ENCODE results near the gene CNNM3.

The CNNM3 gene

GRCh38 chr2:96843538-96844268 is 27.6 kb downstream of the CNNM3 start, which contains the start of gene ANKRD23:
Gene ANKRD23, minus strand, starts transcription at chr2:96844021. Its CDS starts 29 bp downstream, at chr2:96843992.
- Histone ChIP-seq H3K9ac (no peak within 1 kb of the TSS), H4K20me1 (peaks cover 0 to 53% (median 5%) of the 10 kb centered on the region in 11 experiments; a peak in 13 of 22 replicates), H3K4me1 (peaks cover 19 to 43% (median 33%) of the 10 kb centered on the region in 10 experiments), H3K27me3 (peaks cover 0 to 4% (median 3%) of the 10 kb centered on the region in 11 experiments; a peak in 9 of 22 replicates), H3K4me3 (no peak within 1 kb of the TSS), H3K9me3 (replicated peaks in 1 of 11) (no peaks in the 10 kb centered on the region), H3K36me3 (peaks cover 16 to 66% (median 53%) of the 10 kb centered on the region in 11 experiments), H3K4me2 (peak within 1 kb of the TSS in 1 of 11 experiments; percentile 46; a peak in 3 of 22 replicates), H3K27ac (no peak within 1 kb of the TSS)
- TF ChIP-seq Cebpa-rat (IDR thresholded peaks at IDR 0.05): no peak

GRCh38 chr2:96844405-96844808 is 28.3 kb downstream of the CNNM3 start:
- Histone ChIP-seq H3K27ac (no peak overlapping the region), H3K36me3 (peaks cover 21 to 73% (median 60%) of the 10 kb centered on the region in 11 experiments), H3K9me3 (replicated peaks in 1 of 11) (no peaks in the 10 kb centered on the region), H3K9ac (no peak overlapping the region), H3K27me3 (peaks cover 0 to 4% (median 3%) of the 10 kb centered on the region in 11 experiments; a peak in 9 of 22 replicates), H4K20me1 (peaks cover 0 to 47% (median 0%) of the 10 kb centered on the region in 11 experiments; a peak in 7 of 22 replicates), H3K4me3 (no peak overlapping the region), H3K4me1 (peaks cover 12 to 36% (median 26%) of the 10 kb centered on the region in 10 experiments), H3K4me2 (no peak overlapping the region)
- TF ChIP-seq Cebpa-rat (IDR thresholded peaks at IDR 0.05): no peak

GRCh38 chr2:96846825-96847224 is 30.8 kb downstream of the CNNM3 start:
- no peak overlapping the region for H3K4me3 ChIP-seq
- H3K4me2 ChIP-seq: no peak overlapping the region
- H3K9ac ChIP-seq: no peak overlapping the region
- H3K9me3 ChIP-seq (replicated peaks in 1 of 11): no peaks in the 10 kb centered on the region
- peaks cover 0 to 21% (median 10%) of the 10 kb centered on the region in 10 experiments; a peak in 14 of 20 replicates for H3K4me1 ChIP-seq
- H3K36me3 ChIP-seq: peaks cover 45 to 84% (median 79%) of the 10 kb centered on the region in 11 experiments
- peaks cover 0 to 31% (median 0%) of the 10 kb centered on the region in 11 experiments; a peak in 4 of 22 replicates for H4K20me1 ChIP-seq
- H3K27ac ChIP-seq: no peak overlapping the region
- TF ChIP-seq Cebpa-rat (IDR thresholded peaks at IDR 0.05): no peak
- peaks cover 0 to 4% (median 3%) of the 10 kb centered on the region in 11 experiments; a peak in 9 of 22 replicates for H3K27me3 ChIP-seq

DNA sequence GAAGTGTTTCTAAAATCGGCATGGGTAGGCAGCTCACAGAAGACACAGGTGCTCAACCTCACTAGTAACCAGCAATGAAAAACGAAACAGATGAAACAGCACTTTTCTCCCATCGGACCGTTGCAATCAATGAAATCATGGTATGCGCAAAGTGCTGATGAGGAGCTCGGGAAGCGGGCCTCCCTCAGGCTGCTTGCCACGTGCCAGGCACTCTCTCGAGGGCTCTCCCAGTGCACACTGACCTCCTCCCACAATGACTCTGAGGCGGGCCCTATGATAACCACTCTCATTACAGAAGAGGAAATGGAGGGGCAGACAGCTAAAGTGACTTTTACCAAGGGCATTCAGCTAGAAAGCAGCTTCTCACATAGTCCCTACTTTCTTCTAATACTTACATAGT is 31.5 kb downstream of the CNNM3 start:
- H3K36me3 ChIP-seq: peaks cover 52 to 91% (median 86%) of the 10 kb centered on the region in 11 experiments
- TF ChIP-seq Cebpa-rat (IDR thresholded peaks at IDR 0.05): no peak
- H3K27ac ChIP-seq: no peak overlapping the region
- peaks cover 0 to 27% (median 0%) of the 10 kb centered on the region in 11 experiments; a peak in 4 of 22 replicates for H4K20me1 ChIP-seq
- peaks cover 0 to 21% (median 10%) of the 10 kb centered on the region in 10 experiments; a peak in 14 of 20 replicates for H3K4me1 ChIP-seq
- H3K4me2 ChIP-seq: no peak overlapping the region
- H3K27me3 ChIP-seq: peaks cover 0 to 4% (median 3%) of the 10 kb centered on the region in 11 experiments; a peak in 9 of 22 replicates
- H3K4me3 ChIP-seq: no peak overlapping the region
- no peaks in the 10 kb centered on the region for H3K9me3 ChIP-seq (replicated peaks in 1 of 11)
- H3K9ac ChIP-seq: no peak overlapping the region

GRCh38 chr2:96848264-96848663 is 32.2 kb downstream of the CNNM3 start:
- H3K27ac ChIP-seq: no peak overlapping the region
- H3K9ac ChIP-seq: peak overlapping the region in 1 of 11 experiments; percentile 29; a peak in 1 of 22 replicates
- no peaks in the 10 kb centered on the region for H3K9me3 ChIP-seq (replicated peaks in 1 of 11)
- H4K20me1 ChIP-seq: peaks cover 0 to 24% (median under 1%) of the 10 kb centered on the region in 11 experiments; a peak in 5 of 22 replicates
- H3K27me3 ChIP-seq: peaks cover 0 to 4% (median 3%) of the 10 kb centered on the region in 11 experiments; a peak in 9 of 22 replicates
- peaks cover 58 to 95% (median 91%) of the 10 kb centered on the region in 11 experiments for H3K36me3 ChIP-seq
- peaks cover 0 to 16% (median 9%) of the 10 kb centered on the region in 10 experiments; a peak in 14 of 20 replicates for H3K4me1 ChIP-seq
- H3K4me2 ChIP-seq: 0 out of 22 replicates have a peak overlapping the region, but pooled peaks of 1 of the 11 experiments have one; percentile 11
- H3K4me3 ChIP-seq: no peak overlapping the region
- TF ChIP-seq Cebpa-rat (IDR thresholded peaks at IDR 0.05): no peak

- TF ChIP-seq Cebpa-rat (IDR thresholded peaks at IDR 0.05): no peak
- Histone ChIP-seq H3K36me3 (peaks cover 59 to 73% (median 68%) of the 10 kb centered on the region in 11 experiments), H3K4me3 (no peak overlapping the region), H3K27ac (no peak overlapping the region), H4K20me1 (peaks cover 0 to 36% (median 8%) of the 10 kb centered on the region in 11 experiments; a peak in 6 of 22 replicates), H3K27me3 (no peaks in the 10 kb centered on the region), H3K4me1 (peaks cover 17 to 42% (median 37%) of the 10 kb centered on the region in 10 experiments), H3K9ac (no peak overlapping the region), H3K9me3 (replicated peaks in 1 of 11) (no peaks in the 10 kb centered on the region), H3K4me2 (no peak overlapping the region)
Measured at GRCh38 chr2:96852667-96853066, 36.6 kb downstream of the CNNM3 start.

- Histone ChIP-seq H3K4me1 (peaks cover 13 to 37% (median 33%) of the 10 kb centered on the region in 10 experiments), H3K4me3 (no peak overlapping the region), H3K9me3 (replicated peaks in 1 of 11) (no peaks in the 10 kb centered on the region), H3K9ac (no peak overlapping the region), H3K27ac (no peak overlapping the region), H4K20me1 (peaks cover 0 to 33% (median 8%) of the 10 kb centered on the region in 11 experiments; a peak in 6 of 22 replicates), H3K27me3 (no peaks in the 10 kb centered on the region), H3K36me3 (peaks cover 53 to 67% (median 61%) of the 10 kb centered on the region in 11 experiments), H3K4me2 (no peak overlapping the region)
- no peak for TF ChIP-seq Cebpa-rat (IDR thresholded peaks at IDR 0.05)
Measured at GRCh38 chr2:96853321-96853720, 37.3 kb downstream of the CNNM3 start.

- Histone ChIP-seq H3K4me2 (peak overlapping the region; percentile 89 to 100 (median 99)), H3K27me3 (no peaks in the 10 kb centered on the region), H3K27ac (peak overlapping the region; percentile 40 to 90 (median 85); a peak in 21 of 22 replicates), H4K20me1 (peaks cover 10 to 62% (median 30%) of the 10 kb centered on the region in 11 experiments; a peak in 18 of 22 replicates), H3K36me3 (peaks cover 35 to 48% (median 43%) of the 10 kb centered on the region in 11 experiments), H3K9me3 (replicated peaks in 1 of 11) (no peaks in the 10 kb centered on the region), H3K4me1 (peaks cover 35 to 73% (median 67%) of the 10 kb centered on the region in 10 experiments), H3K9ac (peak overlapping the region; percentile 78 to 90 (median 85); a peak in 21 of 22 replicates), H3K4me3 (peak overlapping the region; percentile 67 to 86 (median 79))
- no peak for TF ChIP-seq Cebpa-rat (IDR thresholded peaks at IDR 0.05)
Measured at GRCh38 chr2:96856776-96857666, 41.0 kb downstream of the CNNM3 start.
